PC-3 (cell line): Measurements from ENCODE around the gene FBXW9.

Experiments used
- CTCF ChIP-seq: fragments of 300-600 bp; sonication (generic); conservative IDR thresholded peaks from 2 replicates; pipeline ENCODE4 v1.5.1; 2017; ENCODE audit warnings: antibody characterized with exemption, low read depth, mild to moderate bottlenecking, low read length
- EZH2 ChIP-seq: fragments of 300-600 bp; sonication (generic); IDR thresholded peaks from one replicate; pipeline ENCODE4 v1.6.1; 2017; ENCODE audit warnings: antibody characterized with exemption, mild to moderate bottlenecking, low read length; ENCODE audit not compliant: unreplicated experiment

- no peak for TF ChIP-seq CTCF
- no peak for TF ChIP-seq EZH2
Measured at GRCh38 chr19:12680034-12680433, 16.4 kb downstream of the FBXW9 start.
